Central memory CD8-positive, alpha-beta T cell (primary cell): ENCODE data around the gene EME2.

Source experiments
- ATAC-seq: fragments of 150-1000 bp; cut with Tn5 transposase; replicated peaks from 2 replicates; pipeline ENCODE4 v1.10.0; 2022; ENCODE audit warnings: mild to moderate bottlenecking, moderate FRiP score, moderate number of reproducible peaks; ENCODE audit not compliant: poor library complexity, severe bottlenecking; ENCODE audit errors: extremely low read depth
- DNase-seq, 2 donors: peaks; one replicate each; pipeline ENCODE4 v3.0.0; 2021; ENCODE audit warnings: low spot score in 2 of 2
- H3K27ac Mint-ChIP-seq: one replicate; pipeline ENCODE4 v1.8.0; 2022; ENCODE audit warnings: low read depth, mild to moderate bottlenecking, moderate library complexity, mixed read lengths
- H3K27me3 Mint-ChIP-seq: one replicate; pipeline ENCODE4 v1.8.0; 2022; ENCODE audit warnings: mixed read lengths
- H3K36me3 Mint-ChIP-seq: one replicate; pipeline ENCODE4 v1.8.0; 2022; ENCODE audit warnings: mild to moderate bottlenecking, moderate library complexity, mixed read lengths; ENCODE audit not compliant: insufficient read depth
- H3K4me1 Mint-ChIP-seq: one replicate; pipeline ENCODE4 v1.8.0; 2022; ENCODE audit warnings: mixed read lengths
- H3K4me3 Mint-ChIP-seq: one replicate; pipeline ENCODE4 v1.8.0; 2022; ENCODE audit warnings: mild to moderate bottlenecking, moderate library complexity, mixed read lengths
- H3K9me3 Mint-ChIP-seq: one replicate; pipeline ENCODE4 v1.8.0; 2022; ENCODE audit warnings: mixed read lengths

The EME2 gene

DNA sequence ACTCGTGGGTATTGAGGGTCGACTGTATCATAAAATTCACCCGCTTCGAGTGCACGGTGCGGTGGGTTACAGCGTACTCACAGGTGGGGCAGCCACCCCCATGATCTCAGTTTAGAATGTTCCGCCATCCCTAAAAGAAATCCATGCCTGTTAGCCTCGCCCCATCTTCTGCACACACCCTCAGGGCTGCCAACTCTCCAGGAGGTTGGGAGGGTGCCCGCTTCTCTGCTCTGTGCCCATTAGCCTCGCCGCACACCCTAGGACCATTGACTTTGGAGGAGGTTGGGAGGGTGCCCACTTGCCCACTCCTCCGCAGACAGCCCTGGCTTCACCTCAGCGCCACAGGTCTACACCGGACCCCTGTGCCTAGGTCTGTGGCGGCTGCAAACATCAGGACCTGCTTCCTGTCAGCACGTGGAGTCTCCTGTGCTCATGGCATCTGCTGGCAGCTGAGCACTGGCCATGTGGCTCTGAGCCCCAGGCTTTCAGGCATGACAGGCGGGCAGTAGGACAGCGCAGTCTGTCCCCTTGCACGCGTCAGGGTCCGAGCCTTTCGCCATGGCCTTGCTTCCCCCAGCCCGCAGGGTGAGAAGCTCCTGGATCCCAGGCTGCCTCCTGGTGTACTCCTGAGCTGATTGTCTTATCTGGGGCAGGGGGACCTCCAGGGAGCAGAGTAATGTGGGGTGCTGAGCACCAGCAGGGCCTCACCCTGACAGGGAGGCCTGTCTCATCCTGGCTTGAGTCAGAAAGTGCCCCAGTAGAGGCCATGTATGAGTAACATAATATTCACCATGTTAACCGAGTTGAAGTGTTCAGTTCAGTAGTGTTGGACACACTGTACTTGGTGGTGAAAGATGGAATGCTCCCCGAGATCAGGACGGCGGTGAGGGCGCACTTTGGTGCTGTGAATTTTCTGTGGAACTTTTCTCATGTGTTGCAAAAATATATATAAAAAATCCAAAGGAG, 23.2 kb upstream of the EME2 start:
- Mint-ChIP-seq H3K4me3 (no peak overlapping the region), H3K9me3 (no peaks in the 10 kb centered on the region), H3K4me1 (no peaks in the 10 kb centered on the region), H3K27me3 (no peaks in the 10 kb centered on the region), H3K27ac (no peak overlapping the region), H3K36me3 (peaks cover 34% of the 10 kb centered on the region)
- DNase-seq, result no peak
- no peak for ATAC-seq

DNA sequence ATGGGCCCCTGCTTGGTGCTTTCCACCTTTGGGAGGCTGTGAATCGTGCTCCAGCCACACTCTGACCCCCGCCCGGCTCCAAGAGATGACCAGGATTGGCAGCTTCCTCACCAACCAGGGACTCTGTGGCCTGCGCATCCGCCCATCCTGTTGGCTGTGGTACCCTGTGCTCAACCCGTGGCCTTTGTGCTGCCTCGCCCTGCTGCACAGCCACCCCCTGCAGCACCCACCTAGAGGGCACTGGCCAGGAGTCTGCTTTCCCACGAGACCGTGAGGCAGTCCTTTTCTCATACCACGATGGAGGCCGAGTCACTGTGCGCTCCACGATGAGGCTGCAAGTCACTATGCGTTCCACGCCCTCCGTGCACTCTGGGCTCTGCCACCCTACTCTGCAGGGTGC, 20.7 kb upstream of the EME2 start:
- Mint-ChIP-seq H3K4me1 (no peaks in the 10 kb centered on the region), H3K4me3 (no peak overlapping the region), H3K9me3 (no peaks in the 10 kb centered on the region), H3K27me3 (no peaks in the 10 kb centered on the region), H3K27ac (no peak overlapping the region), H3K36me3 (peaks cover 37% of the 10 kb centered on the region)
- no peak for DNase-seq
- no peak for ATAC-seq

DNA sequence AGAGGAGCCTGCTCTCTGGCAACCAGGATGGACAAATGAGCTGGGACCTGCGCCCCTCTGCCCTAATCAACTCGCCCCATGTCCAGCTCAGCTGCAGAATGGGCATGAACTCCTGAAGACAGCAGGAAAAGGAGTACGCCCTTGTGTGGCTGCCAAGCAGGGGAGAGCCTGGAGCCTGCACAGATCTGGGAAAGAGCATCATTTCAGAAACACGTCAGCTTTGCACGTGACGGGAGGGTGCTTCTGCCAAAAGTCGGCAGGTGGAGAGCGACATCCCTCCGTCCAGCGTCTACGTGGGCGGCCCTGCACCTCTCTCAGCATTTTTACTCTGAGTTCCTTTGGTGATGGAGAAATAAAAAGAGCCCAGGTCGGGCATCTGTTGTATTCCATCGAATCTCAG, 19.8 kb upstream of the EME2 start:
- Mint-ChIP-seq H3K27me3 (no peaks in the 10 kb centered on the region), H3K4me1 (peaks cover 7% of the 10 kb centered on the region), H3K27ac (no peak overlapping the region), H3K4me3 (no peak overlapping the region), H3K36me3 (peaks cover 35% of the 10 kb centered on the region), H3K9me3 (no peaks in the 10 kb centered on the region)
- DNase-seq (no peak), ATAC-seq (no peak)

GRCh38 chr16:1754204-1754603, 18.4 kb upstream of the EME2 start:
- Mint-ChIP-seq H3K9me3 (no peaks in the 10 kb centered on the region), H3K4me3 (no peak overlapping the region), H3K27ac (no peak overlapping the region), H3K36me3 (peaks cover 34% of the 10 kb centered on the region), H3K4me1 (peaks cover 8% of the 10 kb centered on the region), H3K27me3 (no peaks in the 10 kb centered on the region)
- DNase-seq (no peak), ATAC-seq (no peak)

DNA sequence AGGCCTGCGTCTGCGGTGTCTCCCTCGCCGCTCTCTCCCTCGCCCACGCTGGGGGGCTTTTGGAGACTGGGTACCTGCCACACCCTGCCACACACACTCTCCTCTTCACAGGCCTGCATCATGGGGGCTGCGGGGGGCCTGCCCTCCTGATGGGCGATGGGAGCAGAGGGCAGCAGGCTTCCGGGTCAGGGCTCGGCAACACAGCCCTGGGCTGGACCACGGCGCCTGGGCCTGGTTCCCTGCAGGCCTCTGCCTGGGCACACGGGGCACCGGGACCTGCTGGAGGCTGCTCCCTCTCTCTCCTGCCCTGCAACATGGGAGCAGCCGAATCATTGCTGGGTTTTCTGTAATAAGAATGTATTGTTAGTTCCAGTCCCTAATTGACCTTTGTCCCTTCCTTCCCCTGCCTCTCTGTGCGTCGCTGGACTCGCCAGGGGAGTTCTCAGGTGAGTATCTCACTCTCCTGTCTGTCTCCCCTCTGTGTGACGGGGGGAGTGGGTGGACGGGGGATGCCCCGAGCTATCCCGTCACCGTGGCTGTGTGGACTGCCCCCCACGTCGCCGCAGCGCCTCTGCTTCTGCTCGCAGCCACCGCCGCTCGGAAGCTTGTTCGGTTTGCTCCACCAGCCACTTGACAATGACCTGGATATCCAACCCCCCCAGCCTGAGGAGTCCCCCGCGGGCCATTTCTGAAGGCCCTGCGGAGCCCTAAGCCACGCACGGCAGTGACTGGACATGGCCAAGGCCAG, 14.7 kb upstream of the EME2 start:
- H3K27ac Mint-ChIP-seq, result peak overlapping the region; percentile 53
- no peak for ATAC-seq
- H3K4me1 Mint-ChIP-seq, result peaks cover 8% of the 10 kb centered on the region
- no peaks in the 10 kb centered on the region for H3K27me3 Mint-ChIP-seq
- H3K36me3 Mint-ChIP-seq, result peaks cover 24% of the 10 kb centered on the region
- no peaks in the 10 kb centered on the region for H3K9me3 Mint-ChIP-seq
- DNase-seq, result no peak
- H3K4me3 Mint-ChIP-seq, result no peak overlapping the region

- H3K27ac Mint-ChIP-seq, result no peak overlapping the region
- no peak overlapping the region for H3K4me3 Mint-ChIP-seq
- peaks cover 24% of the 10 kb centered on the region for H3K36me3 Mint-ChIP-seq
- peaks cover 8% of the 10 kb centered on the region for H3K4me1 Mint-ChIP-seq
- H3K27me3 Mint-ChIP-seq, result no peaks in the 10 kb centered on the region
- no peak for ATAC-seq
- H3K9me3 Mint-ChIP-seq, result no peaks in the 10 kb centered on the region
- DNase-seq, result no peak
These were observed 13.7 kb upstream of the EME2 start for GRCh38 chr16:1758923-1759322.

DNA sequence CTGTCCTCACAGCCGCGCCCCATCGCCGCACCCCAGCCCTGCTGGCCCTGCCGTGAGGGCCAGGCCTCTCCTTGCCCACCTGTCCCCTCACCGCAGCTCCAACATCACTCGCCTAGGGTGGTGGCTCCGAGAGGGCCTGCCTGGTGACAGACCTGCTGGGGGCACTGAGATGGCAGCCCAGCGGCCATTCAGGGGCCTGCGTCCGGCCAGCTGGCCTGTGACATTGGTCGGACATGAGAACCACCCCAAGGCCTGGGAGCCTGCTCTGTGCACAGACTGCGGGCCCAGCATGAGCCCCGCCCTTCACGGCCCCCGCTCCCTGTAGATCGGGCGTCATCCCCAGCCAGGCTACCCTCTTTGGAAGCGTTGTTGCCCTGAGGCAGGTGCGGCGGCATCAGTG, 13.1 kb upstream of the EME2 start:
- no peak overlapping the region for H3K4me3 Mint-ChIP-seq
- peaks cover 8% of the 10 kb centered on the region for H3K4me1 Mint-ChIP-seq
- H3K9me3 Mint-ChIP-seq, result no peaks in the 10 kb centered on the region
- ATAC-seq, result no peak
- H3K27me3 Mint-ChIP-seq, result no peaks in the 10 kb centered on the region
- H3K27ac Mint-ChIP-seq, result no peak overlapping the region
- no peak for DNase-seq
- H3K36me3 Mint-ChIP-seq, result peaks cover 26% of the 10 kb centered on the region

DNA sequence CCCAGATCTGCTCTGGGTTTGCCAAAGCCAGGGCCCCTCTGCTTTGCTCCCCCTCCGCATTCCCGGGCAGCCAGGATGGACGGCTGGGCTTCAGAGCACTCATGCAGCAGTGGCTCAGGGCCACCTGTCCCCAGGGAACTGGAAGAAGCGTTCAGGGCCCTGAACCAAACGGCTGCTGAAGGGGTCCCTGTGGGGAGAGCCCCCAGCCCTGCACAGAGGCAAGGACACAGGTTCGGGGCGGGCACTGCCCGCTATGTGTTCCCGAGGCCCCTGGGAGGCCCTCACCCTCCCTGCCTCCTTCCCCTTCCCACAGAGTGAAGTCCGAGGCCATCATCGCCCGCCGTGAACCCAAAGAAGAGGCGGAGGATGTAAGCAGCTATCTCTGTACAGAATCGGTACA, 11.7 kb upstream of the EME2 start:
- no peak for DNase-seq
- Mint-ChIP-seq H3K9me3 (no peaks in the 10 kb centered on the region), H3K27ac (no peak overlapping the region), H3K36me3 (peaks cover 21% of the 10 kb centered on the region), H3K4me3 (no peak overlapping the region), H3K27me3 (no peaks in the 10 kb centered on the region), H3K4me1 (peaks cover 8% of the 10 kb centered on the region)
- no peak for ATAC-seq

DNA sequence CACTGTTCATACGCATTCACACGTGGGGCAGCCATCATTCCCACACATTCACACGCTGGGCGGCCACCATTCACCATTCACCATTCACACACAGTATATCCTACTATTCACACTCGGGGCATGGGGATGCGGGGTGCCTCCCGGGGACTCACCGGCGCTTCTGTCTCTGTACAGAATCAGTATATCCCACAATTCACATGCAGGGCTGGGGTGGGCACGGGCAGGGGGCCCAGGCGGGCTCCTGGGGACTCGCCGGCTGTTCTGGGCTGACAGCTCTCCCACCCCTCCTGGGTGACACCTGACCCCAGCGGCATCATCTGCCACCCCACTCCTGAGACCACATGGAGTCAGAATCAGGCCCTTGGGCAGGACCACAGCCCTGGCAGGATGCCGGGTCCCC, 10.9 kb upstream of the EME2 start:
- Mint-ChIP-seq H3K4me3 (no peak overlapping the region), H3K9me3 (no peaks in the 10 kb centered on the region), H3K27me3 (no peaks in the 10 kb centered on the region), H3K36me3 (peaks cover 22% of the 10 kb centered on the region), H3K4me1 (peaks cover 8% of the 10 kb centered on the region), H3K27ac (no peak overlapping the region)
- ATAC-seq (no peak), DNase-seq (no peak)

GRCh38 chr16:1762196-1762878, 10.3 kb upstream of the EME2 start:
- Mint-ChIP-seq H3K9me3 (no peaks in the 10 kb centered on the region), H3K4me3 (no peak overlapping the region), H3K4me1 (peaks cover 6% of the 10 kb centered on the region), H3K36me3 (peaks cover 21% of the 10 kb centered on the region), H3K27ac (no peak overlapping the region), H3K27me3 (no peaks in the 10 kb centered on the region)
- ATAC-seq (no peak), DNase-seq (no peak)

DNA sequence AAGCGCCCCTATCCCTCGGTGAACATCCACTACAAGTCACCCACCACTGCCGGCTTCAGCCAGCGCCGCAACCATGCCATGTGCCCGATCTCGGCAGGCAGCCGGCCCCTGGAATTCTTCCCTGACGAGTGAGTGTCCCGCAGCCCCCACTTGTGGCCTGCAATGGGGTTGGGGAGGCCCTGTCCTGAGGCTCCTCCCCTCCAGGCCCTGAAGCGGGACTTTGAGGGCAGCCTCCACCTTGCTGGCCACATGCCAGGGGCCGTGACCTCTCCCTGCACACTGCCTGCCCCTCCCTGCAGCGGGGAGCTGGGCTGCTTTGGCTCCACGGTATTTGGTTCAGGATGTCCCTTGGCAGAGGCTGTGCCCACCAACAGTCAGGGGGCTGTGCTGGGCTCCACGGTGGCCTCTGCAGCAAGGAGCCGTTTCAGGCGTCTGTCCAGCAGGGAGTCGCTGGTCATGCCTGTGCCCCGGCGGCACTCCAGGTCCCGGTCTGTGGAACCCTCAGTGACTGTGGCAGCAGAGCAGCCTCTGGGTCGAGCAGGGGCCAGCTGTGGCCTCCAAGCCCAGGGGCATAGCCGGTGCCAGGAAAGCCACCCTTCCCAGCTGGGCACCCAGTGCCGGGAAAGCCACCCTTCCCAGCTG, 9.6 kb upstream of the EME2 start:
- no peak for ATAC-seq
- no peak overlapping the region for H3K27ac Mint-ChIP-seq
- H3K4me3 Mint-ChIP-seq, result no peak overlapping the region
- DNase-seq, result no peak
- no peaks in the 10 kb centered on the region for H3K4me1 Mint-ChIP-seq
- peaks cover 19% of the 10 kb centered on the region for H3K36me3 Mint-ChIP-seq
- no peaks in the 10 kb centered on the region for H3K9me3 Mint-ChIP-seq
- H3K27me3 Mint-ChIP-seq, result no peaks in the 10 kb centered on the region
